ENCODE data around the gene HAPLN3.

DNA sequence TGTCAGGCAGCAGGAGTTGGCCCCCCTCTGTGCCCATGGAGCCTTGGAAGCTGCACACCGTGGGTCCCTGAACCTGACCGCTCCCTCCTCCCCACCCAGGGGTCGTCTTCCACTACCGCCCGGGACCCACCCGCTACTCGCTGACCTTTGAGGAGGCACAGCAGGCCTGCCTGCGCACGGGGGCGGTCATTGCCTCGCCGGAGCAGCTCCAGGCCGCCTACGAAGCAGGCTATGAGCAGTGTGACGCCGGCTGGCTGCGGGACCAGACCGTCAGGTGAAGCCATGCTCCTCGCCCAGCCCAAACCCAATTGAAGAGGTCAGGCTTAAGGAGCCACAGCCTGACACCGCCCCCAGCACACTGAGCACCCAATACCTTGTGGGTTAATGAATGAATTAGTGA, 48.2 kb downstream of the HAPLN3 start:
- no peak for TF ChIP-seq CTCF (IDR thresholded peaks at IDR 0.05)
- no peak for TF ChIP-seq POLR2A (IDR thresholded peaks at IDR 0.05)
